Glomerular endothelial cell (primary cell): ENCODE data around the gene APBA2. TPM values are rescaled to one million over a fixed set of nuclear protein-coding genes. Genes with fewer than 3 reads are reported as not detected.

Source experiments
- DNase-seq: peaks from one replicate; pipeline ENCODE4 v3.0.0-alpha.2; 2011; ENCODE audit warnings: low read depth, low spot score; ENCODE audit errors: extremely low read depth
- total RNA-seq: library from RNA; depleted of rRNA; stranded (reverse); fragments of >200 nt; gene quantifications from 2 replicates; pipeline ENCODE4 v1.2.3, GENCODE V29; 2015

The APBA2 gene
- total RNA-seq, 1 donor from 2014 or later: 59.1 TPM

- DNase-seq: no peak
Measured at GRCh38 chr15:28932361-28932760, 46.6 kb downstream of the APBA2 start.

DNA sequence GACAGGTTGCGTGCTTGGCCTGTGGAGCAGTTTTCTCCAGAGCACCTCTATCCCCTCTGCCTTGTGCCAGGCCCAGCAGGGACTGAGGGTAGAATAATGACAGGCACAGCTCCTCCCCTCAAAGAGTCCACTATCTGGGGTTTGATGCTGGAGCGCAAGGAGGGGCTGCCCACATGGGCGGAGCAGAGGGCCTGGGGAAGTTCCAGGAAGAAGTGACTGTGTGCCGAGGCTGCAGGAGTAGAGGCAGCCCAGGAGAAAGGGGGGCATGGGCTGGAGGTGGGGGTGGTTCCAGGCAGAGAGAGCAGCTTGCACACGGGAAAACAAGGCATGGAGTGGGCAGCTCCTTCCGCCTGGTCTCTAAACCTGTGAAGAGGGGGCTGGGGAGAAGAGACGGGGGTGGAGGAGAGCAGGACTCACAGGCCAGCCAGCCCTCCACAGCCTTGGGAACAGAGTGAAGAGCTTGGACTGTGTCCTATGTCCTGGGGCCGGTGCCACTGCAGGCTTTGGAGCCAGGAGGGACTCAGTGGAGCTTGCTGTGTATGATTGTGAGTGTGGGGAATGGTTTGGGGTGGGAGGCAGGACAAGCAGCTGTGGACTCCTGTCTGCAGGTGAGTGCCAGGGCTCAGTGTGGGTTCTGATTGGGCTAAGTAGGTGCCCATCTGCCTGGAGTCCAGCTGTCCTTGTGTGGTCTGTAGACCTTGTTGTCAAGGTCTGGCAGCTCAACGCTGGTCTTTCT, 48.1 kb downstream of the APBA2 start:
- DNase-seq: no peak

DNA sequence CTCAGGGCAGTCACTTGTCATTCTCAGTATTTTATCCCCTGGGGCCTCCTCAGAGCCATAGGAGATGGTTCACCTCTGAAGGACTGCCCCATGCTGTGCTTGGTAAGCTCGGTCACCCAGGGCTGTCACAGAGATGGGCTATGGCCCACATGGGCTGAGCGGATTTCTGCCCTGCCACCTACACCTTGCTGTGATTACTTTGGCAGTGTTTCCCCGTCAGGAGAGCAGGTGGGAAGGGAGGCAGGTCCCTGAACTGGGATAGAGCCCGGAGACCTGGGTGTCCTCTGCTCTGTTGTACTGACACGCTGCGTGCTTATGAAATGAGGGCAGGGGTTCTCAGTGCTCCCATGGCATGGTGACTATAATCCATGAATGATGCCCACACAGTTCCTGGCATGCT, 48.9 kb downstream of the APBA2 start:
- no peak for DNase-seq

DNA sequence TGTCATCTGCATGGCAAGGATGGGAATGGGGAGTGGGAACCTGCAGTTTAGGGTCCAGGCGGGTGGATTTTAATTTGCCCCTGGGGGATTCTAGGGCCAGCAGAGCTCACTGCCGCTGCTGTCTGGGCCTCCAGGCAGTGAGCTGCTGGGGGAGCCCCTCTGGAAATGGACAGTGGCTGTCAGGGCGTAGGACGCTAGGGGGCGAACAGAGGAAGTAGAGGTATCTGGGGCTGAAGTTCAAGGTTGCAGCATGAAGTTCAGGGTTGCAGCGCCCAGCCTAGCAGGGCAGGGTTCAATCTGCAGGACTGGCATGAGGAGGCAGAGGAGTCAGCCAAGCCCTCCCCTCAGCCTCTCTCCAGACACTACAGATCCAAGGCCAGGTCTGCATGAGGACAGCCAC, 49.5 kb downstream of the APBA2 start:
- no peak for DNase-seq

- DNase-seq: no peak
Measured at GRCh38 chr15:28936081-28936480, 50.3 kb downstream of the APBA2 start.

DNA sequence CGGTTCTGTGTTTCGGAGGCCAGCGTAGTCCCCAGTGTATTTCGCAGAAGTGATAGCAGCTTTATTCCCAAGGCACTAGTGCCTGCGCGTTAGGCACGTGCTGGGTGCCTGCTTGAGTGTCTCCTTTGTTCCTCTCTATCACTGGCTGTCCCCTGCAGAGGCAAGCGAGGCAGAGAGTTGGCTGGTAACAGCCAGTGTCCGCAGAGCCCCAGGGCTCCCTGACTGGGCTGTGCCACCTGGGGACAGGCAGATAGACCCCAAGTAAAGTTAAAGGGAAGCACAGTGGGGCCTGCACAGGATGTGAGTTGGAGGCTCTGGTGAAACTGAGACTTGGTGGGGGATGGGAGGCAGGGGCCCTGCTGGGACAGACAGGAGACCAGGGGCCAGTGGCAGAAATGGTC, 50.7 kb downstream of the APBA2 start:
- DNase-seq: no peak

GRCh38 chr15:28937271-28937670, 51.5 kb downstream of the APBA2 start:
- no peak for DNase-seq

- DNase-seq: no peak
Measured at GRCh38 chr15:28942046-28942445, 56.3 kb downstream of the APBA2 start.

DNA sequence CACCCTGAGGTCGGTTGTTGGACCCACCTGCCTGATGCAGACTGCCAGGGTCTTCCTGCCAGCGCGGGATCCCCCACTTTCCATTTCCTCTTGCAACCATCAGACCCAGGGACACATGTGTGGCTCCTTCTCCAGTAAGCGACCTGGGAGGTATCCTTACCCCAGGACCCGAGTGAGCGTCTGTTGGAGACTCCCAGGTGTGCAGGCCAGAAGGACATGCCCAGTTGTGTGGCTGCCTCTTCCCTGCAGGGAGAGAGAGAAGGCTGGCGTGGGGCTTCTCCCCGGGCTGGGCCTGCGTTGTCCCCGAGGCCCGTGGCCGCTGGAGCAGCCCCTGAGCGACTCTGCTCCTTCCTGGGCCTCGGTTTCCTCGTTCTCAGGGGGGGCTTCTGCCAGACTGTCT, 56.8 kb downstream of the APBA2 start:
- no peak for DNase-seq

- no peak for DNase-seq
Measured at GRCh38 chr15:28943146-28943545, 57.4 kb downstream of the APBA2 start.

GRCh38 chr15:28943611-28944230, 57.9 kb downstream of the APBA2 start:
- no peak for DNase-seq

- DNase-seq: no peak
Measured at GRCh38 chr15:28944286-28944685, 58.5 kb downstream of the APBA2 start.

- DNase-seq: no peak
Measured at GRCh38 chr15:28944696-28945300, 59.0 kb downstream of the APBA2 start.

DNA sequence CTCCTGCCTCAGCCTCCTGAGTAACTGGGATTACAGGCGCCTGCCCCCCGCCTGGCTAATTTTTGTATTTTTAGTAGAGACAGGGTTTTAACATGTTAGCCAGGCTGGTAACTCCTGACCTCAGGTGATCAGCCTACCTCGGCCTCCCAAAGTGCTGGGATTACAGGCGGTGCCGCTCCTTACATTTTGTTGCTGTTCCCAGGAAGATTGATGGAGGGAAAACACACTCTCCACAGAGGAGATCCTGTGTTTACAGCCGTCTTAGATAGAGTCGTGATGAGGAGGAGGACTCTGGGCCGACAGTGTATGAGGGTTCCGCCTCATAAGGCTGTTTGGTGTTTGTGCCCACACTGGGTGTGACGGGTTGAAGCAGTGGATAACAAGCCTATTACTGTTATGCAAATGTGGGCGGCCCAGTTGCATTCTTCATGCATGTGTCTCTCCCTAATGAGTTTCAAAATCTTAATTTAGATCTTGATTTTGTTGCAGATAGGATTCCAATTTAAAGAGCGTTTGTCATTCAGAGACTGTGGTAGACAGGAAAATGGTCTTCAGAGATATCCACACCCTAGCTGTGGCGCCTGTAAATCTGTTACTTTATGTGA, 60.0 kb downstream of the APBA2 start:
- DNase-seq: no peak

- DNase-seq: no peak
Measured at GRCh38 chr15:28946803-28947202, 61.0 kb downstream of the APBA2 start.

GRCh38 chr15:28947221-28947674, 61.5 kb downstream of the APBA2 start:
- no peak for DNase-seq

DNA sequence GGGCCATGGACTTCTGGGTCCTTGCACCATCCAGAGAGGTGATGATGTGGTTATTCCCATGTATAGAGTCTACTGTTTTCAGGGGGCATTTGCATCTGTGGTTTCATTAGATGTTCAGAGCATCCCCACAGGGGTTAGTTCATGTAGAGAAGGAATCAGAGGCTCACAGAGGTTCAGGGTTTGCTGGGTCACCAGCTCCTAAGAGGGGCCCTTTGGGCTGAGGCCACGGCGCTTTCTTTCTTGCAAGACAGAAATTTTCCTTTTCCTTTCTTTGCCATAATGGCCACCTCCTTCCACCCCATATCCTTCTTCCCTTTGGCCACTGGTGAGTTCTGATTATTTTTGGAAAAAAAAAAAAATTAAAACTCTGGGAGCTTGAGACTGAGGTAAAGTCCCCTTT, 62.3 kb downstream of the APBA2 start:
- no peak for DNase-seq

- no peak for DNase-seq
Measured at GRCh38 chr15:28950916-28951315, 65.1 kb downstream of the APBA2 start.

- no peak for DNase-seq
Measured at GRCh38 chr15:28952666-28953491, 67.1 kb downstream of the APBA2 start.

GRCh38 chr15:28953573-28954195, 67.9 kb downstream of the APBA2 start:
- DNase-seq: no peak
